Hepatocyte (in vitro differentiated cells): Measurements from ENCODE around the gene TM4SF4. TPM values are rescaled to one million over a fixed set of nuclear protein-coding genes. Genes with fewer than 3 reads are reported as not detected.
A peak's percentile ranks its signal among the peaks of the same experiment; 100 is the strongest.

Experiments
- DNase-seq: peaks from one replicate; pipeline ENCODE4 v3.0.0-alpha.2; 2016; ENCODE audit warnings: low spot score
- H2AFZ ChIP-seq: fragments of 200-600 bp; sonication (generic); 2 replicates; pipeline ENCODE4 v1.6.0; 2016; ENCODE audit warnings: antibody characterized with exemption, mild to moderate bottlenecking
- H3K27ac ChIP-seq: fragments of 200-600 bp; sonication (generic); 2 replicates; pipeline ENCODE4 v1.5.1; 2016; ENCODE audit warnings: mild to moderate bottlenecking
- H3K27me3 ChIP-seq: fragments of 200-600 bp; sonication (generic); 2 replicates; pipeline ENCODE4 v1.6.1; 2016
- H3K36me3 ChIP-seq: fragments of 200-600 bp; sonication (generic); replicated peaks from 2 replicates; pipeline ENCODE4 v1.5.1; 2016; ENCODE audit warnings: low read depth; ENCODE audit not compliant: insufficient read depth
- H3K4me1 ChIP-seq: fragments of 200-600 bp; sonication (generic); 2 replicates; pipeline ENCODE4 v1.5.1; 2016; ENCODE audit warnings: mild to moderate bottlenecking, moderate library complexity; ENCODE audit not compliant: insufficient read depth
- H3K4me2 ChIP-seq: fragments of 200-600 bp; sonication (generic); 2 replicates; pipeline ENCODE4 v1.6.0; 2016
- H3K4me3 ChIP-seq: fragments of 200-600 bp; sonication (generic); 2 replicates; pipeline ENCODE4 v1.5.1; 2016; ENCODE audit warnings: mild to moderate bottlenecking
- H3K79me2 ChIP-seq: fragments of 200-600 bp; sonication (generic); 2 replicates; pipeline ENCODE4 v1.6.0; 2017; ENCODE audit warnings: mild to moderate bottlenecking
- H3K9me2 ChIP-seq: fragments of 200-600 bp; sonication (generic); replicated peaks from 2 replicates; pipeline ENCODE4 v1.6.0; 2017; ENCODE audit warnings: mild to moderate bottlenecking; ENCODE audit not compliant: insufficient read depth
- H3K9me3 ChIP-seq: fragments of 200-600 bp; sonication (generic); 2 replicates; pipeline ENCODE4 v1.5.1; 2016; ENCODE audit warnings: low read depth, mild to moderate bottlenecking
- H4K20me1 ChIP-seq: fragments of 200-600 bp; sonication (generic); 2 replicates; pipeline ENCODE4 v1.6.0; 2016; ENCODE audit warnings: mild to moderate bottlenecking; ENCODE audit not compliant: insufficient read depth, poor library complexity, severe bottlenecking
- EZH2 ChIP-seq: fragments of 200-600 bp; sonication (generic); IDR thresholded peaks from 2 replicates; pipeline ENCODE4 v1.6.1; 2016; ENCODE audit warnings: antibody characterized with exemption, mild to moderate bottlenecking, borderline replicate concordance
- EZH2phosphoT487 ChIP-seq: fragments of 200-600 bp; sonication (generic); IDR thresholded peaks from one replicate; pipeline ENCODE4 v1.6.1; 2018; ENCODE audit warnings: antibody characterized with exemption, mild to moderate bottlenecking, low read depth, moderate library complexity; ENCODE audit not compliant: unreplicated experiment, severe bottlenecking
- WGBS: methylation state at CpG from one replicate; pipeline ENCODE4 v1.1.6; 2016; ENCODE audit warnings: low lambda C conversion rate; ENCODE audit errors: missing lambda C conversion rate; 5-methylcytosine and 5-hydroxymethylcytosine counted together
- polyA plus RNA-seq: library from polyadenylated mRNA; unstranded; fragments of >200 nt; fragmentation: Nextera tagmentation; extraction: Ambion mirVana; gene quantifications from 2 replicates; pipeline ENCODE4 v1.2.1, GENCODE V29; 2016
- total RNA-seq: library from RNA; depleted of rRNA; stranded (reverse); fragments of >200 nt; gene quantifications from 2 replicates; pipeline ENCODE4 v1.2.3, GENCODE V29; 2014
- TF ChIP-seq, protein P1 (sequence below): fragments of 200-600 bp; sonication (generic); IDR thresholded peaks from 2 replicates; pipeline ENCODE4 v1.5.1; 2016; ENCODE audit warnings: antibody characterized with exemption, mild to moderate bottlenecking; ENCODE audit not compliant: poor library complexity

The TM4SF4 gene
- total and polyA plus RNA-seq, 2 experiments from 2014 or later, result 434 to 763 TPM

DNA sequence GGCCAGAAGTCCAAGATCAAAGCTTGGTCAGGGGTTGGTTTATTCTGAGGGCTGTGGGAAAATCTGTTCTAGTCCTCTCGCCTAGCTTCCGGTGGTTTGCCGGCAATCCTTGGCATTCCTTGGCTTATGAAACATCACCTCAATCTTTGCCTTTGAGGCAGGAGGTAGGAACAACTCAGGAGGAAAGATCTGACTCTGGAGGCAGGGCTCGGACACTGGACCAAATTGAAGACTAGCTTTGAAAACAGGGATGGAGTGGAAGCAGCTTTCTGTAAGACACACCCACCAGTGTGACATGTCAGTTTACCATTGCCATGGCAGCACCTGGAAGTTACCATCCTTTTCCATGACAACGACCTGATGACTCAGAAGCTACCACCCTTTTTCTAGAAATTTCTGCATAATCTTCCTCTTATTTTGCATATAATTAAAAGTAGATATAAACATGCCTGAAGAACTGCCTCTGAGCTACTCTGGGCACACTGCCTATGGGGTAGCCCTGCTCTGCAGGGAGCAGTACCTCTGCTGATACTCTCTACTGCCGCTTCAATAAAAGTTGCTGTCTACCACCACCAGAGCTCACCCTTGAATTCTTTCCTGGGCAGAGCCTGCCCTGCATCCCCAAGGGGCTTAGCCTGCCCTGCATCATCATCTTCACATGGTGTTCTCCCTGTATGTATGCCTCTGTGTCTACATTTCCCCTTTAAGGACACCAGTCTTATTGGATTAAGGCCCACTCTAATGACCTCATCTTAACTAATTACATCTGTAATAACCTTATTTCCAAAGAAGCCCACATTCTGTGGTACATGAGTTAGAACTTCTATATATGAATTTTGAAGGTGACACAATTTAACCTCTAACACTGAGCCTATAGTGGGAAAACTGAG is 38.3 kb upstream of the TM4SF4 start:
- Histone ChIP-seq H3K9me3 (no peaks in the 10 kb centered on the region), H3K79me2 (no peaks in the 10 kb centered on the region), H3K4me2 (no peak overlapping the region), H3K27me3 (no peaks in the 10 kb centered on the region), H2AFZ (no peak overlapping the region), H4K20me1 (no peaks in the 10 kb centered on the region), H3K36me3 (no peaks in the 10 kb centered on the region), H3K4me3 (no peak overlapping the region), H3K4me1 (peaks cover 4% of the 10 kb centered on the region), H3K27ac (no peak overlapping the region), H3K9me2 (no peaks in the 10 kb centered on the region)
- no peak for DNase-seq
- WGBS, result 92% methylated on average over 6 of the region's 6 CpGs
- TF ChIP-seq EZH2phosphoT487 (no peak), EZH2 (no peak)
- TF ChIP-seq, protein P1, sequence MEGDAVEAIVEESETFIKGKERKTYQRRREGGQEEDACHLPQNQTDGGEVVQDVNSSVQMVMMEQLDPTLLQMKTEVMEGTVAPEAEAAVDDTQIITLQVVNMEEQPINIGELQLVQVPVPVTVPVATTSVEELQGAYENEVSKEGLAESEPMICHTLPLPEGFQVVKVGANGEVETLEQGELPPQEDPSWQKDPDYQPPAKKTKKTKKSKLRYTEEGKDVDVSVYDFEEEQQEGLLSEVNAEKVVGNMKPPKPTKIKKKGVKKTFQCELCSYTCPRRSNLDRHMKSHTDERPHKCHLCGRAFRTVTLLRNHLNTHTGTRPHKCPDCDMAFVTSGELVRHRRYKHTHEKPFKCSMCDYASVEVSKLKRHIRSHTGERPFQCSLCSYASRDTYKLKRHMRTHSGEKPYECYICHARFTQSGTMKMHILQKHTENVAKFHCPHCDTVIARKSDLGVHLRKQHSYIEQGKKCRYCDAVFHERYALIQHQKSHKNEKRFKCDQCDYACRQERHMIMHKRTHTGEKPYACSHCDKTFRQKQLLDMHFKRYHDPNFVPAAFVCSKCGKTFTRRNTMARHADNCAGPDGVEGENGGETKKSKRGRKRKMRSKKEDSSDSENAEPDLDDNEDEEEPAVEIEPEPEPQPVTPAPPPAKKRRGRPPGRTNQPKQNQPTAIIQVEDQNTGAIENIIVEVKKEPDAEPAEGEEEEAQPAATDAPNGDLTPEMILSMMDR, result no peak

DNA sequence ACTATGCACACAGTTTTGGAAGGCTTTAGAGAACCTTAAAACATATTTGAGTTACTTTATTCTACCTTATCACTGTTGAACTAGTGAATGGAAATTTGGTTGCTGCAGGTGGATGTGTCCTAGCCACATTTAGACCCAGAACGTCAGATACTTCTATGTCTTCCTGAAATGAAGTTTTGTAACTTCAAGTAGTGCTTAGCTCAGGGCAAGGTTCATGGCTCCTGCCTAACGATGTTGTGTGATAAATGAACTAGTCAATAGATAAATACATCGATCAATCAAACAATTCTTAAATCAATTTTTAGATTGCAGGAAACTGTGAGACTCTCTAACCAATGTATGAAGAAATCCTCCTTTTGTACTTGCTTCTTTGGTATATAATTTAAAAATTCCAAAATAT is 37.2 kb upstream of the TM4SF4 start:
- Histone ChIP-seq H3K36me3 (no peaks in the 10 kb centered on the region), H3K4me3 (no peak overlapping the region), H3K79me2 (no peaks in the 10 kb centered on the region), H2AFZ (no peak overlapping the region), H4K20me1 (no peaks in the 10 kb centered on the region), H3K27ac (peak overlapping the region; percentile 69), H3K9me3 (no peaks in the 10 kb centered on the region), H3K9me2 (no peaks in the 10 kb centered on the region), H3K4me2 (no peak overlapping the region), H3K4me1 (peaks cover 4% of the 10 kb centered on the region), H3K27me3 (no peaks in the 10 kb centered on the region)
- 84% methylated on average over 3 of the region's 3 CpGs for WGBS
- DNase-seq, result no peak
- TF ChIP-seq, protein P1, result no peak
- TF ChIP-seq EZH2 (no peak), EZH2phosphoT487 (no peak)

DNA sequence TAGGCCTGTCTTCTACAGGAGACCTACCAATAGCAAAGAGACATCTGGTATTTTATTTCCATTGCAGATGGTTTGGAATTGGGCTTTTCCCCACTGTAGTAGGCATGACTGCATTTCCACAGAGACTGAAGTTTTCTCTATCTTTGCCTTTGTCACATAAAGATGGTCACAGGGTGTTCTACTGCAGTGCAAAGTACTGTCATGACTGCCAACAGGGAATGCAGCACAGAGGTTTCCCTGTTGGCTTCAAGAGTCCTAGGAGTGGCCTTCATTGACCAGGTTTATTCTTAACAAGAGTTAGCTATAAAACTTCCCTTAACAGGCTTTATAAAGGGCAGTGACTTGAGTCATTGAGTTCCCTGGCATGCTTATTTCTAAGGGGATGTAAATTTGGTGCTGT is 36.8 kb upstream of the TM4SF4 start:
- H3K27ac ChIP-seq, result peak overlapping the region; percentile 69
- TF ChIP-seq EZH2phosphoT487 (no peak), EZH2 (no peak)
- TF ChIP-seq, protein P1, result no peak
- H2AFZ ChIP-seq, result no peak overlapping the region
- peaks cover 4% of the 10 kb centered on the region for H3K4me1 ChIP-seq
- no peaks in the 10 kb centered on the region for H3K79me2 ChIP-seq
- H3K9me2 ChIP-seq, result no peaks in the 10 kb centered on the region
- no peaks in the 10 kb centered on the region for H3K36me3 ChIP-seq
- H3K4me3 ChIP-seq, result no peak overlapping the region
- no peak overlapping the region for H3K4me2 ChIP-seq
- H3K9me3 ChIP-seq, result no peaks in the 10 kb centered on the region
- no peaks in the 10 kb centered on the region for H4K20me1 ChIP-seq
- DNase-seq, result peak; percentile 27
- H3K27me3 ChIP-seq, result no peaks in the 10 kb centered on the region
